Neural crest cell (in vitro differentiated cells): ENCODE measurements around the gene LMLN. TPM values are rescaled to one million over a fixed set of nuclear protein-coding genes. Genes with fewer than 3 reads are reported as not detected.

Experiments
- DNase-seq: peaks from one replicate; pipeline ENCODE4 v3.0.0; 2021; ENCODE audit warnings: low read depth, mixed read lengths, low spot score
- H3K27ac Mint-ChIP-seq: one replicate; pipeline ENCODE4 v1.8.0; 2021; ENCODE audit warnings: mild to moderate bottlenecking, mixed read lengths; ENCODE audit not compliant: unreplicated experiment
- H3K27me3 Mint-ChIP-seq: 2 replicates; pipeline ENCODE4 v1.8.0; 2021; ENCODE audit warnings: low read depth, mild to moderate bottlenecking, mixed read lengths
- H3K36me3 Mint-ChIP-seq: 2 replicates; pipeline ENCODE4 v1.8.0; 2021; ENCODE audit warnings: low read depth, mild to moderate bottlenecking, mixed read lengths
- H3K4me1 Mint-ChIP-seq: 2 replicates; pipeline ENCODE4 v1.8.0; 2021; ENCODE audit warnings: mixed read lengths
- H3K4me3 Mint-ChIP-seq: one replicate; pipeline ENCODE4 v1.8.0; 2021; ENCODE audit warnings: mild to moderate bottlenecking, mixed read lengths
- H3K9me3 Mint-ChIP-seq: 2 replicates; pipeline ENCODE4 v1.8.0; 2021; ENCODE audit warnings: mixed read lengths
- total RNA-seq: library from RNA; stranded (reverse); gene quantifications from 2 replicates; pipeline ENCODE4 v1.2.1, GENCODE V29; 2021
- TF ChIP-seq, protein P1 (sequence below): fragments of 200-600 bp; sonication (generic); conservative IDR thresholded peaks from 2 replicates; pipeline ENCODE4 v1.5.0; 2021; ENCODE audit warnings: antibody characterized with exemption, mild to moderate bottlenecking

Gene LMLN
- total RNA-seq, 1 donor from 2014 or later = 9.6 TPM

DNA sequence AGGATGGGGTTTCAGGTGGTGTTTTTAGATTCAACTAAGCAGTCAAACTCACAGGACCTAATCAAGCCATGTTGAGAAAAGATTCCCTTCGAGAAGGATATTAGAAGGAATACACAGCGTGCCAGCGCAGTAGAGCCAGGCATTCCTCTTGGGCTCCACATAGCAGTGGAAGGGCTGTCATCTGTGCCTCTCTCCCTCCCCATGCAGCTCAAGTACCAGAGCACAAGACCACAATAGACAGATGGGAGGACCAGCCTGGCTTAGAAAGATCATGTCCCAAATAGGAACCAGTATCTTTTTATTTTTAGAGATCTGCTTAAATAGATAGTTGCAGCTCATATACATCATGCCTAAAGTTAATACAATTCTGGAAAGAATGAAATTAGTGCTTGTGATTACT lies 37.9 kb downstream of the LMLN start:
- H3K4me3 Mint-ChIP-seq = no peak overlapping the region
- TF ChIP-seq, protein P1, sequence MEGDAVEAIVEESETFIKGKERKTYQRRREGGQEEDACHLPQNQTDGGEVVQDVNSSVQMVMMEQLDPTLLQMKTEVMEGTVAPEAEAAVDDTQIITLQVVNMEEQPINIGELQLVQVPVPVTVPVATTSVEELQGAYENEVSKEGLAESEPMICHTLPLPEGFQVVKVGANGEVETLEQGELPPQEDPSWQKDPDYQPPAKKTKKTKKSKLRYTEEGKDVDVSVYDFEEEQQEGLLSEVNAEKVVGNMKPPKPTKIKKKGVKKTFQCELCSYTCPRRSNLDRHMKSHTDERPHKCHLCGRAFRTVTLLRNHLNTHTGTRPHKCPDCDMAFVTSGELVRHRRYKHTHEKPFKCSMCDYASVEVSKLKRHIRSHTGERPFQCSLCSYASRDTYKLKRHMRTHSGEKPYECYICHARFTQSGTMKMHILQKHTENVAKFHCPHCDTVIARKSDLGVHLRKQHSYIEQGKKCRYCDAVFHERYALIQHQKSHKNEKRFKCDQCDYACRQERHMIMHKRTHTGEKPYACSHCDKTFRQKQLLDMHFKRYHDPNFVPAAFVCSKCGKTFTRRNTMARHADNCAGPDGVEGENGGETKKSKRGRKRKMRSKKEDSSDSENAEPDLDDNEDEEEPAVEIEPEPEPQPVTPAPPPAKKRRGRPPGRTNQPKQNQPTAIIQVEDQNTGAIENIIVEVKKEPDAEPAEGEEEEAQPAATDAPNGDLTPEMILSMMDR = no peak
- no peaks in the 10 kb centered on the region for H3K4me1 Mint-ChIP-seq
- no peak overlapping the region for H3K27ac Mint-ChIP-seq
- no peak for DNase-seq
- peaks cover 12% of the 10 kb centered on the region for H3K36me3 Mint-ChIP-seq
- peaks cover 2% of the 10 kb centered on the region for H3K9me3 Mint-ChIP-seq
- no peaks in the 10 kb centered on the region for H3K27me3 Mint-ChIP-seq

DNA sequence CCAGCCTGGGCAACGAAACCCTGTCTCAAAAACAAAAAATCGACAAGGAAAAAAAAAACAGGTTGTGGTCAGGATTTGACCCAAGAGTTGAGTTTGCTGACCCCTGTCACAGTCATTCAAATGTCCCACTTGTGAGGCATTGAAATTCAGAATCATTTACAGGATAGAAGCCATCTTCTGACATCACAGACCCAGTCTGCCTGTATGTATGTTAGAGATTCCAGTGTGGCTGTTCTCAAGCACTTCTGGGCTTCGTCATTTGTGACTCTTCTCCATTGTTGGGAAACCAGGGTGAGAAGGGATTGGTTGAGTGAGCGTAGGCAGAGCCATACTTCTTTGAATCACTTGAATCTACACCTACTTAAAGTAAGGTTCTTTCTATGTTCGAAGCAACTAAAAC lies 57.1 kb downstream of the LMLN start:
- no peaks in the 10 kb centered on the region for H3K27me3 Mint-ChIP-seq
- H3K4me1 Mint-ChIP-seq = no peaks in the 10 kb centered on the region
- no peak overlapping the region for H3K4me3 Mint-ChIP-seq
- no peaks in the 10 kb centered on the region for H3K36me3 Mint-ChIP-seq
- no peak for DNase-seq
- no peaks in the 10 kb centered on the region for H3K9me3 Mint-ChIP-seq
- TF ChIP-seq, protein P1 = no peak
- no peak overlapping the region for H3K27ac Mint-ChIP-seq

DNA sequence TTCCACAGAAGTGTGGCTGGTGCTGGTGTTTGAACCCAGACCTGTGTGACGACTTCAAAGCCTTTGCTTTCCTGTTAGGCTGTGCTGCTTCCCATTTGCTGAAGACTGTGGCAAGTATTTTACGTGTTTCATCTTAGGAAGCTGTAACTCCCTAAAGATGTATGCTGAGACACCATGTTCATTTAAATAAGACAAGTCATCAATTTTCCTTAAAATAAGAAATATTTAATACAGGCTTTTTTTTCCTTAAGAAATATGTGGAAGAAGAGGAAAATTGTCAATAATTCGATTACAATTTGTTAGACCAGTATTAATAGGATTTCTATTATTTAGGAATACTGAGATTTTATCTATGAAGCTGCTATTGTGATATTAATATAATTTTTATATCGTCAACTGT lies 58.4 kb downstream of the LMLN start:
- no peak overlapping the region for H3K4me3 Mint-ChIP-seq
- no peak for DNase-seq
- H3K36me3 Mint-ChIP-seq = no peaks in the 10 kb centered on the region
- no peaks in the 10 kb centered on the region for H3K4me1 Mint-ChIP-seq
- TF ChIP-seq, protein P1 = no peak
- H3K27me3 Mint-ChIP-seq = no peaks in the 10 kb centered on the region
- no peak overlapping the region for H3K27ac Mint-ChIP-seq
- no peaks in the 10 kb centered on the region for H3K9me3 Mint-ChIP-seq

DNA sequence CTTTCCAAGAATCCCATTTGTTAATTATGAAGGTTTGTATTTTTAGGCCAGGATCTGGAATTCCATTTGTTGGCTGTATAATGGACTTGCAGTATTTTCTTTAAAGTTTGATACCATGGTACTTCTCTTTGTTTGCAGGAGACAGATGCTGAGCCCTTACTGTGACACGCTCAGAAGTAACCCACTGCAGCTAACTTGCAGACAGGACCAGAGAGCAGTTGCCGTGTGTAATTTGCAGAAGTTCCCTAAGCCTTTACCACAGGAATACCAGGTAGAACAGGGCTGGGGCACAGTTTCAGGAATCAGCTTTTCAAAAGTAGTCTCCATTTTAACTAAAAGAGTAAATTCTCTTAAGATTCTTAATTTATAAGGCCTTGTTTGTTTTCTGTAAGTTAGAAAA lies 59.1 kb downstream of the LMLN start:
- TF ChIP-seq, protein P1 = no peak
- Mint-ChIP-seq H3K4me1 (no peaks in the 10 kb centered on the region), H3K27me3 (no peaks in the 10 kb centered on the region), H3K9me3 (no peaks in the 10 kb centered on the region), H3K4me3 (no peak overlapping the region), H3K36me3 (no peaks in the 10 kb centered on the region), H3K27ac (no peak overlapping the region)
- no peak for DNase-seq

DNA sequence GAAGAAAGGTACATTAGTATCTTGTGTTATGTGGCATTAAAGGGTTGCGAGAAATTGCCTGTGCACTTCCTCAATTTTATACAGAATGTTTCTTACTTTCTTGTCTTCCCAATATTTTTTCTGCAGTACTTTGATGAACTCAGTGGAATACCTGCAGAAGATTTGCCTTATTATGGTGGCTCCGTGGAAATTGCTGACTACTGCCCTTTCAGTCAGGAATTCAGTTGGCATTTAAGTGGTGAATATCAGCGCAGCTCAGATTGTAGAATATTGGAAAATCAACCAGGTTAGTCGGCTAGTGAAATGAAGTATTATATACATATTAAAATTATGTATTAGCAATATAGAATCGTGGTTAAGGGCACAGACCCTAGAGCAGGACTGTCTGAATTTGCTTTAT lies 61.3 kb downstream of the LMLN start:
- Mint-ChIP-seq H3K4me3 (no peak overlapping the region), H3K27me3 (no peaks in the 10 kb centered on the region), H3K4me1 (no peaks in the 10 kb centered on the region), H3K9me3 (no peaks in the 10 kb centered on the region), H3K36me3 (no peaks in the 10 kb centered on the region), H3K27ac (no peak overlapping the region)
- DNase-seq = no peak
- TF ChIP-seq, protein P1 = no peak

DNA sequence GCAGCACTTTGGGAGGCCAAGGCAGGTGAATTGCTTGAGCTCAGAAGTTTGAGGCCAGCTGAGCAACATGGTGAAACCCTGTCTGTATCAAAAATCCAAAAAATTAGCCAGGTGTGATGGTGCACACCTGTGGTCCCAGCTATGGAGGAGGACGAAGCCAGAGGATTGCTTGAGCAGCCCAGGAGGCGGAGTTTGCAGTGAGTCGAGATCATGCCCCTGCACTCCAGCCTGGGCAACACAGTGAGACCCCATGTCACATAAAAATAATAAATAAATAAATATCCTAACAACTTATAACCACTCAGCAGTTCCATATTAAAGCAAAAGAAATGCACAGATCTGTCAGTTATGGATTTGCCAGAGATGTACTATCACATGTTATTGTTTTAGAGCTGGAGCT lies 62.6 kb downstream of the LMLN start:
- peaks cover 12% of the 10 kb centered on the region for H3K4me1 Mint-ChIP-seq
- no peaks in the 10 kb centered on the region for H3K9me3 Mint-ChIP-seq
- no peaks in the 10 kb centered on the region for H3K36me3 Mint-ChIP-seq
- H3K27ac Mint-ChIP-seq = peak overlapping the region; percentile 31
- TF ChIP-seq, protein P1 = no peak
- H3K27me3 Mint-ChIP-seq = no peaks in the 10 kb centered on the region
- DNase-seq = no peak
- no peak overlapping the region for H3K4me3 Mint-ChIP-seq
